OCI-LY3 (cell line): ENCODE measurements around the gene STRA6.

Source experiments
- EZH2phosphoT487 ChIP-seq: fragments of 200-600 bp; shearing (Covaris generic); IDR thresholded peaks from 2 replicates; pipeline ENCODE4 v1.6.1; 2018; ENCODE audit warnings: antibody characterized with exemption, mixed run types, low read depth
- TF ChIP-seq, protein P1 (sequence below): fragments of 200-600, 300-600 bp; sonication (generic); IDR thresholded peaks from 2 replicates; pipeline ENCODE4 v1.5.1; 2014; ENCODE audit warnings: antibody characterized with exemption, low read length, low read depth

DNA sequence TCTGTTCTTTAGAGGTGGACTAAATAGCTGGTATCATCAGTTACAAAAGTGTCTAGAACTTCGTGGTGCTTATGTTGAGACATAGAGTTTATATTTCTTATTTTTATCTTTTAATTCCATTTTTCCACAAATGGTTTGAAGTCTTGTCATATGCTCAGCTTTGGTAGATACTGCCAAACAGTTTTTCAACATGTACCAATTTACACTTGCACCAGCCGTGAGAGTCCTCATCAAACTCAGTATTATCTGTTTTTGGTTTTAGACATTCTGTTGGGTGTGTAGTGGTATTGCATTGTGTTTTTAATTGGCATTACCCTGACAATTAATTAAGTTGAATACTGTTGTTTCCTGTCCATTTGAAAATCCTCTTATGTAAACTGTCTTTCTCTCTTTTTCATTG is 55.5 kb downstream of the STRA6 start:
- TF ChIP-seq, protein P1, sequence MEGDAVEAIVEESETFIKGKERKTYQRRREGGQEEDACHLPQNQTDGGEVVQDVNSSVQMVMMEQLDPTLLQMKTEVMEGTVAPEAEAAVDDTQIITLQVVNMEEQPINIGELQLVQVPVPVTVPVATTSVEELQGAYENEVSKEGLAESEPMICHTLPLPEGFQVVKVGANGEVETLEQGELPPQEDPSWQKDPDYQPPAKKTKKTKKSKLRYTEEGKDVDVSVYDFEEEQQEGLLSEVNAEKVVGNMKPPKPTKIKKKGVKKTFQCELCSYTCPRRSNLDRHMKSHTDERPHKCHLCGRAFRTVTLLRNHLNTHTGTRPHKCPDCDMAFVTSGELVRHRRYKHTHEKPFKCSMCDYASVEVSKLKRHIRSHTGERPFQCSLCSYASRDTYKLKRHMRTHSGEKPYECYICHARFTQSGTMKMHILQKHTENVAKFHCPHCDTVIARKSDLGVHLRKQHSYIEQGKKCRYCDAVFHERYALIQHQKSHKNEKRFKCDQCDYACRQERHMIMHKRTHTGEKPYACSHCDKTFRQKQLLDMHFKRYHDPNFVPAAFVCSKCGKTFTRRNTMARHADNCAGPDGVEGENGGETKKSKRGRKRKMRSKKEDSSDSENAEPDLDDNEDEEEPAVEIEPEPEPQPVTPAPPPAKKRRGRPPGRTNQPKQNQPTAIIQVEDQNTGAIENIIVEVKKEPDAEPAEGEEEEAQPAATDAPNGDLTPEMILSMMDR: no peak
- no peak for TF ChIP-seq EZH2phosphoT487
